Natural killer cell (primary cell): ENCODE results near the gene HOXA7. TPM values are rescaled to one million over a fixed set of nuclear protein-coding genes. Genes with fewer than 3 reads are reported as not detected.

Source experiments
- ATAC-seq, 3 donors: fragments of 150-1000 bp in 2 of 3; fragments of 200-7000 bp in 1 of 3; cut with Tn5 transposase; 1 replicate in 1 of 3; 2 replicates in 2 of 3; pipeline ENCODE4 v1.10.0; 2021; ENCODE audit warnings: mild to moderate bottlenecking in 2 of 3, moderate library complexity in 2 of 3
- DNase-seq, 2 donors: peaks; one replicate each; pipeline versions ENCODE4 v3.0.0 to v3.0.0-alpha.2; 2013 to 2021; ENCODE audit warnings: mixed read lengths in 1 of 2
- H3K27ac ChIP-seq: one replicate; pipeline ENCODE4 v1.5.1; 2013; ENCODE audit warnings: mild to moderate bottlenecking, low read length
- H3K27me3 ChIP-seq: one replicate; pipeline ENCODE4 v1.6.1; 2013; ENCODE audit warnings: low read length; ENCODE audit not compliant: control insufficient read depth, insufficient read depth
- H3K36me3 ChIP-seq: one replicate; pipeline ENCODE4 v1.6.1; 2013; ENCODE audit warnings: low read length; ENCODE audit not compliant: control insufficient read depth, insufficient read depth
- H3K4me1 ChIP-seq: one replicate; pipeline ENCODE4 v1.6.1; 2013; ENCODE audit warnings: low read length; ENCODE audit not compliant: control insufficient read depth, insufficient read depth
- H3K4me3 ChIP-seq: one replicate; pipeline ENCODE4 v1.5.1; 2013; ENCODE audit warnings: low read length
- H3K9me3 ChIP-seq: one replicate; pipeline ENCODE4 v1.6.1; 2013; ENCODE audit warnings: low read length; ENCODE audit not compliant: control insufficient read depth, insufficient read depth
- H3K27ac Mint-ChIP-seq, 2 donors: one replicate each; pipeline ENCODE4 v1.8.0; 2022; ENCODE audit warnings: mild to moderate bottlenecking in 2 of 2, mixed read lengths in 2 of 2, moderate library complexity in 1 of 2
- H3K27me3 Mint-ChIP-seq, 2 donors: one replicate each; pipeline ENCODE4 v1.8.0; 2022; ENCODE audit warnings: low read depth in 2 of 2, mixed read lengths in 2 of 2
- H3K36me3 Mint-ChIP-seq: one replicate; pipeline ENCODE4 v1.8.0; 2022; ENCODE audit warnings: mixed read lengths
- H3K4me1 Mint-ChIP-seq, 2 donors: one replicate each; pipeline ENCODE4 v1.8.0; 2022; ENCODE audit warnings: mixed read lengths in 2 of 2
- H3K4me3 Mint-ChIP-seq: one replicate; pipeline ENCODE4 v1.8.0; 2022; ENCODE audit warnings: mild to moderate bottlenecking, moderate library complexity, mixed read lengths
- H3K9me3 Mint-ChIP-seq, 2 donors: one replicate each; pipeline ENCODE4 v1.8.0; 2022; ENCODE audit warnings: mixed read lengths in 2 of 2
- WGBS: methylation state at CpG from one replicate; pipeline ENCODE4 v1.1.7; 2013; ENCODE audit warnings: missing lambda C conversion rate; ENCODE audit not compliant: insufficient coverage; 5-methylcytosine and 5-hydroxymethylcytosine counted together
- intact Hi-C: fragments of 100-400 bp; cut with micrococcal nuclease; formaldehyde crosslinking; loops from one replicate; pipeline ENCODE4 v1.14.2; 2022
- total RNA-seq, 4 donors: library from RNA; stranded (reverse); fragments of 120-200 nt in 1 of 4; gene quantifications; one replicate each; pipeline versions ENCODE4 v1.2.3 to v1.2.4, GENCODE V29; 2013 to 2022
- TF ChIP-seq, protein P1 (sequence below): fragments of 200-600 bp; IDR thresholded peaks from one replicate; pipeline ENCODE4 v1.8.0; 2022; ENCODE audit warnings: antibody characterized with exemption

HOXA7 gene
- total RNA-seq, 3 donors from 2014 or later (not counting 1 experiment from before 2014, with no cell fraction given), result not detected

DNA sequence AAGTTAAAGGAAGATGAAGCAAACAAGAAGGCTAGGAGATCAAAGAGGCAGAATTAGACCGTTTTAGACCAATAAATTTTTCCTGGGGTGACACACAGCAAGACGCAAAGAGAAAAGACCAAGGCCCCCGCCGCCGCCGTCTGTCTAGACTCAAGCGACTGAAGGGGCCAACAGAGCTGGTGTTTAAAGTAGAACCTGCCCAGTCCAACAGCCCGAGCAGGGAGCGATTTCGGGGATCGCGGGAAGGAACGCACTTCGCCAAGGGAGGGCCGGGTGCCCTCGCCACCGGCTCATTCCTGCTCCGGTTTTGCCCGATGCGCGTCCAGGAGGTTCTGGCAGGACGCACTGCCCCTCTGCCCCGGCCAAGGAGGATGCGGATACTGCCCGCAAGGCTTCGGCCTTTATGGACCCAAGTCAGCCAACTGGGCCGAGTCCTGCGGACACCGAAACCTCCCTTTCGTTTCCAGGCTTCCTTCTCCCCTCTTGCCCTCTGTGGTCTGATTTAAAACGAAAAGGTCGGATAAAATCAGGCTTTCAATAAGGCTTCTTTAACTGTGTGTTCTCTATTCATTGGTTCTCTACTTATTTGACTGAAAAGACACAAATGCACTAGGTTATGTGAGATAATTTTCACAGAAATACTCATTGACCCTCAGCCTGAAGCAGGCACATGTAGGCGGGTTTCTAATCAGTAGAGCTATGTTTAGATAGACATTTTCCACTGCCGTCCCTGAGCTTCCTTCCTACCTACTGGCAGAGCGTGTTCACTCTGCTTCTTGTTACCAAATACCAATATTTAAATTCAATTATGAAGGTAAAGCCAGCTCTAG, 2.2 kb upstream of the HOXA7 start:
- Mint-ChIP-seq H3K4me1 (peaks cover 29 to 53% of the 10 kb centered on the region in 2 donors), H3K36me3 (no peaks in the 10 kb centered on the region), H3K27ac (no peak overlapping the region), H3K9me3 (no peaks in the 10 kb centered on the region), H3K27me3 (peaks cover 68 to 79% of the 10 kb centered on the region in 2 donors), H3K4me3 (peak overlapping the region; percentile 58)
- Histone ChIP-seq H3K27me3 (peaks cover 67% of the 10 kb centered on the region), H3K27ac (no peak overlapping the region), H3K4me1 (peaks cover 59% of the 10 kb centered on the region), H3K4me3 (no peak overlapping the region), H3K9me3 (no peaks in the 10 kb centered on the region), H3K36me3 (no peaks in the 10 kb centered on the region)
- TF ChIP-seq, protein P1, sequence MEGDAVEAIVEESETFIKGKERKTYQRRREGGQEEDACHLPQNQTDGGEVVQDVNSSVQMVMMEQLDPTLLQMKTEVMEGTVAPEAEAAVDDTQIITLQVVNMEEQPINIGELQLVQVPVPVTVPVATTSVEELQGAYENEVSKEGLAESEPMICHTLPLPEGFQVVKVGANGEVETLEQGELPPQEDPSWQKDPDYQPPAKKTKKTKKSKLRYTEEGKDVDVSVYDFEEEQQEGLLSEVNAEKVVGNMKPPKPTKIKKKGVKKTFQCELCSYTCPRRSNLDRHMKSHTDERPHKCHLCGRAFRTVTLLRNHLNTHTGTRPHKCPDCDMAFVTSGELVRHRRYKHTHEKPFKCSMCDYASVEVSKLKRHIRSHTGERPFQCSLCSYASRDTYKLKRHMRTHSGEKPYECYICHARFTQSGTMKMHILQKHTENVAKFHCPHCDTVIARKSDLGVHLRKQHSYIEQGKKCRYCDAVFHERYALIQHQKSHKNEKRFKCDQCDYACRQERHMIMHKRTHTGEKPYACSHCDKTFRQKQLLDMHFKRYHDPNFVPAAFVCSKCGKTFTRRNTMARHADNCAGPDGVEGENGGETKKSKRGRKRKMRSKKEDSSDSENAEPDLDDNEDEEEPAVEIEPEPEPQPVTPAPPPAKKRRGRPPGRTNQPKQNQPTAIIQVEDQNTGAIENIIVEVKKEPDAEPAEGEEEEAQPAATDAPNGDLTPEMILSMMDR, result no peak
- DNase-seq, result peak in 1 of 2 donors; percentile 15
- WGBS, result 27% methylated on average over 35 of the region's 35 CpGs
- no peak for ATAC-seq
- intact Hi-C loops, result no loop called here

DNA sequence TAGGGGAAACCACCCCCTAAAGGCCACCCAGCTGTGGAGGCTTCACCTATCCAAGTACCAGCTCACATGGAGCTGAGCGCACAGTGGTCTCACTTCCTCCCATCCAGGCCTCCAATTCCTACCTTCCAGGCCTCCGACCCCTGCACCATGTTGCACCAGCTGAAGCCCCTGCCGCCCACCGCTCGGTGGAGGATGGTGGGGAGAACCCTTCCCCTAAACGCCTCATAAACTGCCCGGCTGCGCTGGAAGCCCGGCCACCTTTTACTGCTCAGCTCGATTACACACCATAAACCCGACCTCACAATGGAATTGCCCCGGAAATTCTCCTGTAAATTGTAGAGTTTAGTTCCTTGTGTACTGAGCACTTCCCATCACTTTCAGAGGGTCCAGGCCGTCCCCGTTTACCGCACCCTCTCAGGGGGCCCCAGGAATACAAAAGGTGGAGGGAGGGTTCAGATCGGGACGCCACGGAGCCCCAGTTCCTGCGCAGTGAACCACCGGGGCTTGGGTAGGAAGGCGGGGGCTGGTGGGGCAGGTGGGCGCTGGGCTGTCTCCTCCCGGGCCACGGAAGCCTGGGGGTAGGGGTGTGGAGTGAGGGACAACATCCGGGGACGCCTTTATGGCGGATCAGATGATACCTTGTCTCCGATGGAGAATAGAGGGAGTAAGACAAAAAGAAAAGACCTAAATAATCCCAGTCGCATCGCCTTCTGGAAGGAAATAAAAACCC, 1.4 kb upstream of the HOXA7 start:
- Mint-ChIP-seq H3K36me3 (no peaks in the 10 kb centered on the region), H3K27ac (no peak overlapping the region), H3K4me1 (peaks cover 29 to 53% of the 10 kb centered on the region in 2 donors), H3K27me3 (peaks cover 69 to 78% of the 10 kb centered on the region in 2 donors), H3K4me3 (peak overlapping the region; percentile 59), H3K9me3 (no peaks in the 10 kb centered on the region)
- Histone ChIP-seq H3K9me3 (no peaks in the 10 kb centered on the region), H3K4me1 (peaks cover 61% of the 10 kb centered on the region), H3K36me3 (no peaks in the 10 kb centered on the region), H3K27ac (no peak overlapping the region), H3K4me3 (no peak overlapping the region), H3K27me3 (peaks cover 75% of the 10 kb centered on the region)
- 16% methylated on average over 24 of the region's 30 CpGs for WGBS
- DNase-seq, result no peak
- no peak for ATAC-seq
- intact Hi-C loops, result loop anchor here (2.0 kb wide), 1 partner anchor 15 kb away; no protein-coding TSS in a partner anchor
- TF ChIP-seq, protein P1, result no peak

DNA sequence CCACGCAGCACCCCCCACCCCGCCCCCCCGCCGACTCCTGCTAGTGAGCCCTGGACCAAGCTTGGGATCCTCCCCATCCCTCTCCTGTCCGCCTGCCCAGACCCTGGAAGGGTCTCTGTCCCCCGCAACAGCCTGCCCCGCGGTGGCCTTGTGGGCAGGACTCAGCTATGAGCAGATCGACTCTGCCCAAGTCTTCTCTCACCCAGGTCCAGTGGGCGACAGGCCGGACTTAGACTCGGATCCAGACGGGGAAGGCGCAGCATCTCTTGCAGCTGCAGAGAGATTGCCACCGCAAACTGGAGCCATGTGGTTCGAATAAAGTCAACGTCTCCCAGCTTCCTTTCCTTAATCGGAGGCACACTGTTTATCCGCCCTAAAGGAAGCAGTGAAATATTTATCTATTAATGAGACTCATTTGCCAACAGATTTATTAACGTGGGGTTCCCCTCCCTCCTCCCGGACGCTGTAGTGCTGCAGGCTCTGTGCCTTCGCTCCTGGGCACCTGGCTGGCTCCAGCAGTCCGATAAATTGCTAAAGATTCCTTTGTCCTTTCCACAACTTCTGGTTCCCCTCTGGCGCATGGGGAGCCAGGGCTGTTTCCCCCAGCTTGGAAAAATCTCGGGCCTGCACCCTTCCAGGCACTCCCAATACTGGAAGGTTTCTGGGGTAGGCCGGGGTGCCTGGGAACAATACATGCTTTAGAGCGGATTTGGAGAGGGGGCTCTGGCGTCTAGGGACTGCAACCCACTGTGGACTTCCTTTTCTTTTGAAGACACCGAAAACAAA, 634 bp upstream of the HOXA7 start:
- Mint-ChIP-seq H3K4me1 (peaks cover 32 to 56% of the 10 kb centered on the region in 2 donors), H3K27me3 (peaks cover 68 to 74% of the 10 kb centered on the region in 2 donors), H3K9me3 (no peaks in the 10 kb centered on the region), H3K36me3 (no peaks in the 10 kb centered on the region), H3K27ac (no peak overlapping the region), H3K4me3 (peak overlapping the region; percentile 59)
- intact Hi-C loops, result loop anchor here (2.0 kb wide), 1 partner anchor 16 kb away; no protein-coding TSS in a partner anchor
- H3K36me3 ChIP-seq, result no peaks in the 10 kb centered on the region
- no peak overlapping the region for H3K27ac ChIP-seq
- TF ChIP-seq, protein P1, result no peak
- peaks cover 69% of the 10 kb centered on the region for H3K4me1 ChIP-seq
- H3K4me3 ChIP-seq, result no peak overlapping the region
- ATAC-seq (no peak), DNase-seq (peak in 1 of 2 donors; percentile 29)
- 12% methylated on average over 28 of the region's 30 CpGs for WGBS
- no peaks in the 10 kb centered on the region for H3K9me3 ChIP-seq
- peaks cover 81% of the 10 kb centered on the region for H3K27me3 ChIP-seq
